Keratinocyte (primary cell): ENCODE measurements around the gene TOMM6. TPM values are rescaled to one million over a fixed set of nuclear protein-coding genes. Genes with fewer than 3 reads are reported as not detected.

Source experiments
- DNase-seq: peaks from one replicate; pipeline ENCODE4 v3.0.0-alpha.2; 2011; ENCODE audit warnings: low read depth, missing footprints, low spot score
- FAIRE-seq: peaks from 2 replicates; lab custom pipeline; 2011; peaks lifted over from hg19 to GRCh38; lab: Jason Lieb, UNC
- H2AFZ ChIP-seq: 2 replicates; pipeline ENCODE4 v1.6.0; 2012; ENCODE audit warnings: low read length, control low read depth, inconsistent platforms; ENCODE audit not compliant: control insufficient read depth
- H3K27ac ChIP-seq: 2 replicates; pipeline ENCODE4 v1.5.1; 2011; ENCODE audit warnings: low read length; ENCODE audit not compliant: control insufficient read depth, insufficient read depth
- H3K27me3 ChIP-seq: 3 replicates; pipeline ENCODE4 v1.6.0; 2011; ENCODE audit warnings: low read length; ENCODE audit not compliant: control insufficient read depth, insufficient read depth; ENCODE audit errors: extremely low read depth
- H3K36me3 ChIP-seq, 2 experiments: 2 replicates in 1 of 2; 3 replicates in 1 of 2; pipeline ENCODE4 v1.5.1; 2011; ENCODE audit warnings: low read length in 2 of 2, mild to moderate bottlenecking in 1 of 2; ENCODE audit not compliant: control insufficient read depth in 2 of 2, insufficient read depth in 2 of 2; ENCODE audit errors: extremely low read depth in 1 of 2
- H3K4me1 ChIP-seq: 3 replicates; pipeline ENCODE4 v1.5.1; 2011; ENCODE audit warnings: low read length; ENCODE audit not compliant: control insufficient read depth, insufficient read depth; ENCODE audit errors: extremely low read depth
- H3K4me2 ChIP-seq: 3 replicates; pipeline ENCODE4 v1.6.0; 2011; ENCODE audit warnings: low read depth, low read length; ENCODE audit not compliant: control insufficient read depth, insufficient read depth; ENCODE audit errors: extremely low read depth
- H3K4me3 ChIP-seq, 3 experiments: fragments of 200-600 bp in 1 of 3; sonication (generic) in 1 of 3; 2 replicates in 2 of 3; 3 replicates in 1 of 3; pipeline ENCODE4 v1.5.1; 2011 to 2016; ENCODE audit warnings: low read length in 3 of 3, mild to moderate bottlenecking in 3 of 3, control low read depth in 2 of 3, inconsistent platforms in 1 of 3, low read depth in 1 of 3, mixed read lengths in 1 of 3, mixed run types in 1 of 3, moderate library complexity in 1 of 3; ENCODE audit not compliant: control insufficient read depth in 2 of 3, insufficient read depth in 2 of 3; ENCODE audit errors: extremely low read depth in 1 of 3
- H3K79me2 ChIP-seq: 2 replicates; pipeline ENCODE4 v1.6.0; 2012; ENCODE audit warnings: low read length; ENCODE audit not compliant: control insufficient read depth, insufficient read depth
- H3K9ac ChIP-seq: 3 replicates; pipeline ENCODE4 v1.6.0; 2011; ENCODE audit warnings: low read length; ENCODE audit not compliant: control insufficient read depth, insufficient read depth; ENCODE audit errors: extremely low read depth
- H3K9me1 ChIP-seq: 3 replicates; pipeline ENCODE4 v1.6.0; 2011; ENCODE audit warnings: low read length; ENCODE audit not compliant: control insufficient read depth, insufficient read depth; ENCODE audit errors: extremely low read depth
- H3K9me3 ChIP-seq: 2 replicates; pipeline ENCODE4 v1.5.1; 2012; ENCODE audit warnings: low read depth, low read length; ENCODE audit not compliant: control insufficient read depth
- H4K20me1 ChIP-seq: 3 replicates; pipeline ENCODE4 v1.6.0; 2011; ENCODE audit warnings: low read length; ENCODE audit not compliant: control insufficient read depth, insufficient read depth; ENCODE audit errors: extremely low read depth
- EZH2 ChIP-seq: IDR thresholded peaks from one replicate; pipeline ENCODE4 v1.6.1; 2012; ENCODE audit warnings: inconsistent platforms, mild to moderate bottlenecking, low read length, moderate library complexity
- dilution Hi-C: fragments of 300-500 bp; cut with MboI; formaldehyde crosslinking; loops from one replicate; pipeline ENCODE4 v1.7.0; 2020; ENCODE audit warnings: low sequenced_read_pairs; ENCODE audit not compliant: extremely low pct_ligation_motif_present
- polyA plus RNA-seq, 5 experiments: library from polyadenylated mRNA; depleted of rRNA in 3 of 5; stranded (reverse) in 3 of 5; stranded (forward) in 1 of 5; unstranded in 1 of 5; fragments of >200 nt; gene quantifications; 1 replicate in 1 of 5; 2 replicates in 3 of 5; 3 replicates in 1 of 5; pipeline versions ENCODE4 v1.2.1 to v1.2.3, GENCODE V29; 2011 to 2012; ENCODE audit warnings: missing spikeins in 2 of 5, low read depth in 1 of 5, low replicate concordance in 1 of 5
- TF ChIP-seq, protein P1 (sequence below), 3 experiments: IDR thresholded peaks in 1 of 3; conservative IDR thresholded peaks in 1 of 3; optimal IDR thresholded peaks in 1 of 3; 2 replicates in 2 of 3; 3 replicates in 1 of 3; pipeline versions ENCODE3 to v1.5.1; 2011; ENCODE audit warnings: low read length in 3 of 3, mild to moderate bottlenecking in 3 of 3, moderate library complexity in 2 of 3, control low read depth in 1 of 3, inconsistent platforms in 1 of 3; ENCODE audit not compliant: insufficient read depth in 2 of 3; ENCODE audit errors: extremely low read depth in 1 of 3

TOMM6 gene
- polyA plus RNA-seq, 1 donor (not counting 4 experiments of a cell fraction or from before 2014, with no cell fraction given): 374 TPM

DNA sequence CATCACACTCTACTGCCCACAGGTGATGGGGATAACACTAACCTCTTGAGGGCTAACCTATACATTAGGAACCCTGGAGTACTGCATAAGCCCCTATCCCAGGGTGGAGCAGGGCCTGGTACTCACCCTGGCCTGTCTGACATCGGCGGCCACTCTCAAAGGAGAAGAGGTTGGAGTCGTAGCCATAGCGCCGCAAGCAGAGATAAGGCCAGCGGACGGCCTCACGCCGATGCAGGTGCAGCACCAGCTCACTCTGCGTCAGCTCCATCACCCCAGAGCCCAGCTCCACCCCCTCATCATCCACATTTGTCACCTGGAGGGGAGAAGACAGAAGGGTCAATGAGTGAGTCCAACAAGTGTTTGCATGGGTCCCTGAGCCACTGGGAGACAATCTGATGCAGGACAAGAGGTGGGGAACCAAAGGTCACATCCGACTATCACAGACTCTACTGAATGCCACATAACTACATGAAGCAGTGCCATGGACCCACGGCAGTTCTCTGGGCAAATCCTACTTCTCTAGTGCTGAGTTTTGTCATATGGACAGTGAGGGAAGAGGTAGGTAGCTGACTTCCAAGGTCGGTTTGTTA, 12.1 kb upstream of the TOMM6 start:
- H3K27ac ChIP-seq: no peak overlapping the region
- H3K36me3 ChIP-seq: peaks cover 15 to 23% of the 10 kb centered on the region in 2 experiments
- no peaks in the 10 kb centered on the region for H3K9me3 ChIP-seq

DNA sequence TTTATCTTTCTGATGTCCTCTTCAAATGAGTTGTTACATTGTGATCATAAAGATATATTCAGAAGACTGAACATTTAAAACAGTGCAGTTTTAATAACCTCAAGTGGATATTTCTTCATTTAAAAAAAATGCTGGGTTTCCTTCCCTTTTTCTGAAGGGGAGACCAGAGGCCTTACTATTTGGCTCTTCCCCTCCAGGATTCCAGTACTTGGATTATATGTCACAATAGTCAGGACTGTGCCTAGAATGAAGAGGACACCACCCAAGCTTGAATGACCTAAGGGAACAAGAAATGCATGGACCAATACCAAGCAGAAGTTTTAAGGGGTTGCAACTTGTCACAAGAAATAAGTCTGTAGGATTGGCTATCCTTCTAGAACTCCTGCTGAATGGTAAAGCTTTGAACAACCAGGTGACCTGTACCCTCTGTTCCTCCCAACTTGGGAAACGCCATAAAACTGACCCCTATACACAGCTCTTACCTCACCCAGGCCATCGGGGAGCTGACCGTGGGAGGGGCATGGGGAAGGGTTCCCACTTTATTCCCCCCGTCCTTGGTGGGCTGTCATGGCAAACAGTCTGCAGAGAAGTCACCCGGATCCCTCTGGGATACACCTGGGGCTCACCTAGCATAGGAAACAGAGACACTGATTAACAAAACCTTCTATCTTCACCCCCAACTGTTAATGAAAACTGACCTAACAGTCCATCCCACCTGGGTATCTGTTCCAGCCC, 9.8 kb upstream of the TOMM6 start:
- H2AFZ ChIP-seq: no peak overlapping the region
- no peaks in the 10 kb centered on the region for H3K9me3 ChIP-seq
- FAIRE-seq: no peak
- TF ChIP-seq EZH2: no peak
- TF ChIP-seq, protein P1, sequence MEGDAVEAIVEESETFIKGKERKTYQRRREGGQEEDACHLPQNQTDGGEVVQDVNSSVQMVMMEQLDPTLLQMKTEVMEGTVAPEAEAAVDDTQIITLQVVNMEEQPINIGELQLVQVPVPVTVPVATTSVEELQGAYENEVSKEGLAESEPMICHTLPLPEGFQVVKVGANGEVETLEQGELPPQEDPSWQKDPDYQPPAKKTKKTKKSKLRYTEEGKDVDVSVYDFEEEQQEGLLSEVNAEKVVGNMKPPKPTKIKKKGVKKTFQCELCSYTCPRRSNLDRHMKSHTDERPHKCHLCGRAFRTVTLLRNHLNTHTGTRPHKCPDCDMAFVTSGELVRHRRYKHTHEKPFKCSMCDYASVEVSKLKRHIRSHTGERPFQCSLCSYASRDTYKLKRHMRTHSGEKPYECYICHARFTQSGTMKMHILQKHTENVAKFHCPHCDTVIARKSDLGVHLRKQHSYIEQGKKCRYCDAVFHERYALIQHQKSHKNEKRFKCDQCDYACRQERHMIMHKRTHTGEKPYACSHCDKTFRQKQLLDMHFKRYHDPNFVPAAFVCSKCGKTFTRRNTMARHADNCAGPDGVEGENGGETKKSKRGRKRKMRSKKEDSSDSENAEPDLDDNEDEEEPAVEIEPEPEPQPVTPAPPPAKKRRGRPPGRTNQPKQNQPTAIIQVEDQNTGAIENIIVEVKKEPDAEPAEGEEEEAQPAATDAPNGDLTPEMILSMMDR (optimal IDR thresholded peaks at IDR 0.05 in 1 of 3, IDR thresholded peaks at IDR 0.05 in 1 of 3, conservative IDR thresholded peaks at IDR 0.05 in 1 of 3; ENCODE audit: extremely low read depth in 1 of 3, insufficient read depth in 2 of 3, low read length in 3 of 3): no peak
- no peaks in the 10 kb centered on the region for H3K9me1 ChIP-seq
- H3K4me2 ChIP-seq: no peak overlapping the region
- peaks cover 14 to 18% of the 10 kb centered on the region in 2 experiments for H3K36me3 ChIP-seq
- no peak for DNase-seq
- H3K79me2 ChIP-seq: no peaks in the 10 kb centered on the region
- no peak overlapping the region for H3K27ac ChIP-seq
- no peaks in the 10 kb centered on the region for H3K27me3 ChIP-seq
- H3K4me3 ChIP-seq: no peak overlapping the region
- peaks cover 15% of the 10 kb centered on the region for H3K4me1 ChIP-seq
- dilution Hi-C loops: no loop called here
- H4K20me1 ChIP-seq: no peaks in the 10 kb centered on the region
- H3K9ac ChIP-seq: no peak overlapping the region

More for the DNA sequence above, 12.1 kb upstream of the TOMM6 start:
- H3K27me3 ChIP-seq: no peaks in the 10 kb centered on the region
- no peaks in the 10 kb centered on the region for H4K20me1 ChIP-seq
- no peak overlapping the region for H2AFZ ChIP-seq
- H3K79me2 ChIP-seq: no peaks in the 10 kb centered on the region
- H3K9ac ChIP-seq: no peak overlapping the region
- TF ChIP-seq, protein P1 (optimal IDR thresholded peaks at IDR 0.05 in 1 of 3, IDR thresholded peaks at IDR 0.05 in 1 of 3, conservative IDR thresholded peaks at IDR 0.05 in 1 of 3; ENCODE audit: extremely low read depth in 1 of 3, insufficient read depth in 2 of 3, low read length in 3 of 3): no peak
- TF ChIP-seq EZH2: no peak
- dilution Hi-C loops: no loop called here
- DNase-seq (no peak), FAIRE-seq (no peak)
- H3K4me3 ChIP-seq: no peak overlapping the region
- H3K9me1 ChIP-seq: no peaks in the 10 kb centered on the region
- peaks cover 6% of the 10 kb centered on the region for H3K4me1 ChIP-seq
- no peak overlapping the region for H3K4me2 ChIP-seq
